SW480 (cell line): ENCODE data around the gene PHACTR2.

ENCODE experiments used
- DNase-seq: peaks from one replicate; pipeline ENCODE4 v3.0.0-alpha.2; 2016; ENCODE audit warnings: low spot score

The PHACTR2 gene

DNA sequence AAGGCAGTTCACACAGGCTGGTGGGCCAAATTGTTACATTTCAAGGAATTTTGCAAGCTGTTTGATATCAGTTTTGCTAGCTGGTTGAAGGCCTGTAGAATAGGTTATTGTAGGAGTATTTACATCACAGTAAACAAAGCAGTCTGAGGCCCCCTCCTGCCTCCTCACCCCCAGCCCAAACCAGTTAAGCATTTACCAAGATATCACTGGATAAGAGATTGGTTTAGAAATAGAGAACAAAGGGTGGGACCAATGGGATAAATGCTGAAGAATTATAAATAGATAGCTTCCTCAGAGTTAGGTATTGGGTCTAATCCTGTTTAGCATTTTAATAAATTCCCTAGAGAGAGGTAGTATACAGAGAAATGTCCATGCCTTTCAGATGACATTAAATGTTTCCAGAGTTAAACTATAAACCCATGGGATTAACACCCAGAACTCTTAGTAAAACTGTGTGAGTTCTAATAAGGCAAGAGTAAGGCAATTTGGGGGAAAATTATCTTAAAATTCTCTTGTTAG, 2.3 kb upstream of the PHACTR2 start:
- no peak for DNase-seq

DNA sequence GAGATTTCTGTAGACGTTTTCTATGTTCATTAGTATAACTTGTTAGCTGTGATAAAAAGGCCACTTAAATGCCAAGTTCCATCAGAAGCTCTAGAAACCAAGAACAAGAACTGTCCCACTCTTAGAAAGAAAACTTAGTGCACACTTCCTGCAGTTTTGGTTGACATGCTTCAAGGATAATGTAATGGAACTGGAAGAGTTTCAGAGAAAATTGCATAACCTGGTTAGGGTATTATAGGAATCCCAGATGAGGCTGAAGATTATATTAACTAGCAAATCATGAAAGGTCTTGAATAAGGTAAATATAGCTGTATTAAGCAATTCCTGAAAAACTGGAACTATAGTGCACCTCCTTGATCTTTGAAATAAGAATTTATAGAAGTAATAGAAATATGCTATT, 1.8 kb upstream of the PHACTR2 start:
- no peak for DNase-seq

DNA sequence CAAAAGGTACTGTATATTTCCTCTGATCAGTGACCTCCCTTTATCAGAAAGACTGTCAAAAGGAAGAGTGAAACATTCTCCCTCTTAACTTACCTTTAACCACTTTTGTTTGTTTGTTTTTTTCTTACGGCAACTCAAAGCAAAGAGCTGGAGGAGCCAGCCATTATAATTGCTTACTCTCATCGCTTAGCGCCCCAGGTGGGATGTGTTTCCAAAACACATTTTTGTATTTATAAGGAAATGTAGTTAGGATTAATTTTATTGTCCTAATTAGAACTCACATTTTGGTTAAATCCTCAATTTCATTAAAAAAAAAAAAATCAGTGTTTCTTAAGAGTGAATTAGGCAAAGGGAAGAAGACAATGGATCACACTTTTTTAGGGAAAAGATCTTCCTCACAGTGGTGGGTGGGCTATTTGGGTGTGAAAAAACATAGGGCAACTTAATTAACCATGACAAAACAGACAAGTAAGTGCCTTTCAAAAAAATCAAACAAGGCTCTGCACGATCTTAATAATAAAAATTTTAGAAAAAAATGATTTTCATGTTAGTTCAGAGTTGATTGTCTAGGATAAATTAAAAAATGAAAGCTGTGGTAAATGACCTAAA, 1.2 kb upstream of the PHACTR2 start:
- no peak for DNase-seq

DNA sequence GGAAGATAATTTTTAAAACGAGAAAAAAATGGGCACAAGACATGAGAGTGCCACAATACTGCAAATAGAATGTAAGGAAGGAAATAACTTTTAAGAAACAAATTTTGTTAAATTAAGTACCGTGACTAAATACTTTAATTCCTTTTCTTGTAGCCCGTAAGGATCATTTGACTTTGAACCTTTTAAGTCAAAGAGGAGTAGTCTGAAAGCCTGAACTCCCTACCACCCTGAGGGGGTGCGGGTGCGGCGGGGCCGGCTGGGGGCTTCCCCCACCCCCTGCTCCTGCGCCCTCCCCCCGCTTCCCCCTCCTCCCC, 231 bp upstream of the PHACTR2 start:
- no peak for DNase-seq

DNA sequence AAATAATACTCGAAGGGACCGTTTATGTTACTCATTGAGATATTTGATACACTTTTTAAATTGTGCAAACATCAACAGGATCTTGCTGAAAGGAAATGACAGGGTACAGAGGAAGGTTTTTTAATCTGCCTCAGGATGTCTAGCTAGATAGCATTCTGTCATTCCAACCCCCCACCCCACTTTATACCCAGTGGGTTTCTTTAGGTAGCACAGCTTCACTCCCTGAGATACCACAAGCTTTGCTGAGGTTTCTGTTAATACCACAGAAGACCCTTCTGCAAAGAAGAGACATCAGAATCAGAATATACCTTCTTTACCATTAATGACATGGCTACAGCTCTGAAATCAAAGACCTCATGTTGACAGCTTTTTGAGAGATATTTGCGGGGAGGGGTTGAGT, 1.3 kb downstream of the PHACTR2 start:
- DNase-seq, result no peak

DNA sequence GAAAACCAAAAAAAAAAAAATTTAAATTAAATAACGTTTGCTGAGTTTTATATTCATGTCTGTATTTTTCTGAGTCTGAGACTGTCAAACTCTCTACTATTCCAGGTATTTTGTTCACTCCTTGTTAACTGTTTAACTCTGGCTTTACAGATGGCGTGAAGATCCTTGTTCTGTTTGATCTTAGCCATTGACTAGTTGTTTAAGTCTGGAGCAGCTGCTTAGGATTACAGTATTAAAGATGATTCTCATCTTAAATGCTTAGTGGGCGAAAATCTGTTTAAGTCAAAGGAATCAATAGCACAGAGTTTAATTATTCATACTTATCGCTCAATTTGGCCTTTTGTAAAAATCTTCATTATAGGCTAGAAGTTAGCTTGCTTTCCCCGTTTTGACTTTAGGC, 2.4 kb downstream of the PHACTR2 start:
- no peak for DNase-seq

DNA sequence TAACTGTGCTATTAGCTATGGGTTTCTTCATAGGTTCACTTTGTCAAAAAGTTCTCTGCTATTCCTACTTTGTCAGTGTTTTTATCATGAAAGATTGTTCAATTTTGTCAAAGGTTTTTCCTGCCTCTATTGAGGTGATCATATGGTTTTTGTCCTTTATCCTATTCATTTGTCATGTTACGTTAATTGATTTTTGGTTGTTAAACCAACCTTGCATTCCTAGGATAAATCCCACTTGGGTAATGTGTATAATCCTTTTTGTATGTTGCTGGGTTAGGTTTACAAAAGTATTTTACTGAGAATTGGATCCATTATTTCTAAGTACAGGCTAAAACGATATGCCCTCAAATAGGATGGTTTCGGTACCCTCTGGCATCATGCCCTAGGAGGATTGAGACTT, 5.0 kb downstream of the PHACTR2 start:
- no peak for DNase-seq

DNA sequence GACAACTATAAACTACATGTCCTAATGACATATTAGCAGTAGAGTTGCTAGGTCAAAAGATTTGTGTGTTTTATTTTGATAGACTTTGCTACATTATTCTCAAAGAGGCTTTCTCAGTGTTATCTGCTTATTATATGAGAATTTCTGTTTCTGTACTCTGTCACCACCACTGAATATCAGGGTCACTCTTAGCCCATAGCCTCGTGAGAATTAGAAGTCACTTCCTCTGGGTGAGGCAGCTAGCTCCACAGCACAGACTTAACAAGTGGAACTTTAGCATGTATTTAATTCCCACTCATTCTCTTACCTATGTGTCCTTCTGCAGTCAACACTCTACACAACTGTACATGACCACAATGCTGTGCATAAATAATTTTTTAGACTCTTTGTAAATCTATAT, 6.7 kb downstream of the PHACTR2 start:
- DNase-seq, result no peak

DNA sequence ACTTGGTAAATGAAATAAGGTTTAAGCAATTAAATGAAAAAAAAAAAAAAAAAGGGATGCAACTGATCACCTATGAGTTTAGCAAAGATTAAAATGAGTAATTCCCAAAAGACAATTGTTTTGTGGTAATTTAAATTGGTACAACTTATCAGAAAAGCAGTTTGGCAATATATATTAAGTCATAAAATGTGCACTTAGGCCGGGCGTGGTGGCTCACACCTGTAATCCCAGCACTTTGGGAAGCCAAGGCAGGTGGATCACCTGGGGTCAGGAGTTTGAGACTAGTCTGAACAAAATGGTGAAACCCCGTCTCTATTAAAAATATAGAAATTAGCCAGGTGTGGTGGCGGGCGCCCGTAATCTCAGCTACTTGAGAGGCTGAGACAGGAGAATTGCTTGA, 7.9 kb downstream of the PHACTR2 start:
- no peak for DNase-seq

DNA sequence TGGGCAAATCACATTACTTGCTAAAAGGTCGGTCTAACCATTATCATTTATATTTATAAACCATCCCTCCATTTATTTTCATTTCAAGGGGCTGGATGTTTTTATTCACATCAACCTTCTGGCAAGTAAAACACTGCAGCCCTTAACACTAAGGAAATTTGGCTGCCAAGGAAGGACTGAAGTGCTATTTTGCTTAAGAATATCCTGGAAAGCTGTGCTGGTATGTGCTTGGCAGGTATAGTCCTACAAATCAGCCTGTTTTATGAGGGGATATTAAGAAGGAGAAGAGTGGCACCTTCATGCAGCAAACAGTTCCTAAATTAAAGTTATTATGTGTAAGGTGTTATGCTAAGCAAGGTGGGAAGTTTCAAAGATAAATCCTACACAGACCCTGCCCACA, 9.8 kb downstream of the PHACTR2 start:
- no peak for DNase-seq

DNA sequence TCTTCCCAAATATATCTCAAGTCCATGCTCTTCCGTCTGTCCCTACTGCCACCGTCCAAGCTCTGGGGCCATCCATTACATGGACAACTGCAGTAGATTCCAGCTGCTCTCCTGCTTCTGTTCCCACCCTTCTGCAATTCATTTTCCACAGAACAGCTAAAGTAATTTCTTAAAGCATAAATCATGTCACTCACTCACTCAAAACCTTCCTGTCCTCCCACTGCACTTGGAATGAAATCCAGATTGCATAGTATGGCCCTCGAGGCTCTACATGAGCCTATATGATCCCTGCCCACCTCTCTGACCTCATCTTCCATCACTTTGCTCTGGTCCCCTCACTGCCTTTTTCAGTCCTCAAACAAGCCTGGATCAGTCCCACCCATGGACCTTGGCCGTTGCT, 10.9 kb downstream of the PHACTR2 start:
- DNase-seq, result no peak

DNA sequence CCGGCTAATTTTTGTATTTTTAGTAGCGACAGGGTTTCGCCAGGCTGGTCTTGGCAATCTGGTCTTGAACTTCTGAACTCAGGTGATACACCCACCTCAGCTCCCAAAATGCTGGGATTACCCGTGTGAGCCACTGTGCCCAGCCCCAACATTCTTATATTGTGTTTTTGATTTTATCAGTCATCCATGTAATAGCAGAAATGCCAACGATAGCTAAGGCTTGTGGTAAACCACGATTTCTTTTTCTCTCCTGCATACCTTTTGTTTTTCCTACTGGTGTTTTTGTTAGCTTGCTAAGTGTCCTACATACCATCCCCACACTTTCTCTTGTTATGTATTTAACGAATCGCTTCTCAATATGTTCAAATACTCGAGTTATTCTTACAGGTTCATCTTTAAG, 12.1 kb downstream of the PHACTR2 start:
- no peak for DNase-seq

DNA sequence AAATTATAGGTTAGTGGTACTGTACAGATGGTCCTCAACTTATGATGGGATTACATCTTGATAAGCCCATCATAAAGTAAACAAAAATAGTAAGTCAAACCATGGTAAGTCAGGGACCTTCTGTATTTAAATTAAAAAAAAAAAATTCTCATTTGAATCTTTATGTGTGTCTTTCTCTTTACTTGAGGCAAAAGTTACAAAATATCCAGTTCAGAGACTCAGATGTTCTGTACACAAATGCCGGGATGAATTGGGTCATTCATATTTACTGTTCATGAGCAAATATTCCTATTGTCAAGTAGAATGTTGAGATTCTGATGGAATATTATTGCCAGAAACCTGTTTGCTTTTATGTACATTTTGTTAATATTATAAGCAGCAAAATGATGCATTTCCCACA, 13.4 kb downstream of the PHACTR2 start:
- DNase-seq, result no peak

DNA sequence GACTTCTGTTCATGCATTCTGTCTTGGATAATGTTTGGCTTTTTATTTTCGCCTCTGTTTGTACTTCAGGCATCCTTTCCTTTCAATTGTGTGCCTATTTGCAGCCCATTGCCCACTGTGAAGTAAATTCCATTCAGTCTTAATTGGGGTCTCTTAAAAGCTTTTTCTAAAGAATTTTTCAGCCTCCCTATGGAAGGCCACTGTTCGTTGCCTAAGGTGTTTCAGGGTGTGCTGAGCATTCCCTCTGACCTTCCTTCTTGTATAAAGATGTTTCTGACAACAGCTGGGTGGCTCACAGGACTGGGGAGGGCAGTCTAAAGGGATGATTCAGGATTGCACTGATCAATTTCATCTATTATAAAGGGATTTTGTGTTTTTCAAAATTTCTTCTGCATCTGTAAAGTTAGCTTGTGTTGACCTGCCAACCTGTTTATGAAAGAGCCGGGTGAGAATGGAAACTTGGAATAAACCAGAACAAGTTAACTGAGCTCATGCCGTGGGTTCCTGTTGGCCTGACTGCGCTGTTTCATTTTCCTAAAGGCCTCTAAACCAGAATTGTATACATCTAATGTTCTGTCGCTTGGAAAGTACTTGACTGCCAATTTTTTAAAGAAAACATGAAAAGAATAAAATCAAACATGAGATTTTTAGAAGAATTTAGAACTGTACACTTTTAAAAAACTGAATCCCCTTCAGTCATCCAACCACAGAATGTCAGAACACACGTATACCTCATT, 14.3 kb downstream of the PHACTR2 start:
- no peak for DNase-seq

DNA sequence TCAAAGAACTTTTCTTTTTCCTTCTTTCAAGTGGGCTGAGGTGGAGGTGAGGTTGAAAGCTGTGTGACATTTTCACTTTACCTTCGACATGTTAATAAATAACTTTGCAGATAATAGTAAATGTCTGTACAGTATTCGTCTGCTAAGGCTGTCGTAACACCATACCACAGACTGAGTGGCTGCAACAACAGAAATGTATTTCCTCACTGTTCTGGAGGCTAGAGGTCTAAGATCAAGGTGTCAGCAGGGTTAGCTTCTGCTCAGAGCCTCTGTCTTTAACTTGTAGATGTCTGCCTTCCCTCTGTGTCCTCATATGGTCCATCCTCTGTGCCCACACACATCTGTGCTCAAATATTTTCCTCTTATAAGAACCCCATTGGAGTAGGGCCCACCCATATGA, 14.9 kb downstream of the PHACTR2 start:
- DNase-seq, result no peak

DNA sequence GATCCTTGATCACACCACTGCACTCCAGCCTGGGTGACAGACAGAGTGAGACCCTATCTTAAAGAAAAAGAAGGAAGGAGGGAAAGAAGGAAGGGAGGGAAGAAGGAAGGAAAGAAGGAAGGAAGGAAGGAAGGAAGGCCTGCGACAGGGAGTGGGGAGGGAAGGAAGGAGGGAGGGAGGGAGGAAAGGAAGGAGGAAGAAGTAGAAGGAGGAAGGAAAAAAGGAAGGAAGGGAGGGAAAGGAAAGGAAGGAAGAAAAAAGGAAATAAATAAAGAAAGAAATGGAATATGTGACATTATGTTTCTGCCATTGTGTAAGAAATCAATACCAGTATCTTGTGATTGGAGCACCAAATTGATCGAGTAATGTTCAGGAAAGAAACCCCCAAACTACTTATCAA, 16.2 kb downstream of the PHACTR2 start:
- DNase-seq, result no peak

DNA sequence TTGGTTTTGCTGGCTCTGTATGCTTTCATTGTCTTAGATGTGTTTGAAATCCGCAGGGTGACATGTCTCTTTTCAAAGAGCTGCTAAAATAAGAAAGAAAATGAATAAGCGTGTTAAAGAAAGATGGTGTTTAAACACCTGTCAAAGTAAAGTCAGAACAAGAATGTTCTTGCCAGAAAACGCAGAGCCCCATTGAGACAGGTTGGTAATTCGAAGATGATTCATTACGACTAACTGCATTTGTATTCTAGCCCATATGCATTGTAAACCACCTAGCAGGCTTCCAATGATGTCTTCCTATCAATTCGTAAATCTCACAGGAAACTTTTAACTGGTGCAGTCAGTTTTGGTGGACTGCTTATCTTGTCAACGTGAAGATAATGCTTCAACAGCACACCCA, 16.8 kb downstream of the PHACTR2 start:
- no peak for DNase-seq

DNA sequence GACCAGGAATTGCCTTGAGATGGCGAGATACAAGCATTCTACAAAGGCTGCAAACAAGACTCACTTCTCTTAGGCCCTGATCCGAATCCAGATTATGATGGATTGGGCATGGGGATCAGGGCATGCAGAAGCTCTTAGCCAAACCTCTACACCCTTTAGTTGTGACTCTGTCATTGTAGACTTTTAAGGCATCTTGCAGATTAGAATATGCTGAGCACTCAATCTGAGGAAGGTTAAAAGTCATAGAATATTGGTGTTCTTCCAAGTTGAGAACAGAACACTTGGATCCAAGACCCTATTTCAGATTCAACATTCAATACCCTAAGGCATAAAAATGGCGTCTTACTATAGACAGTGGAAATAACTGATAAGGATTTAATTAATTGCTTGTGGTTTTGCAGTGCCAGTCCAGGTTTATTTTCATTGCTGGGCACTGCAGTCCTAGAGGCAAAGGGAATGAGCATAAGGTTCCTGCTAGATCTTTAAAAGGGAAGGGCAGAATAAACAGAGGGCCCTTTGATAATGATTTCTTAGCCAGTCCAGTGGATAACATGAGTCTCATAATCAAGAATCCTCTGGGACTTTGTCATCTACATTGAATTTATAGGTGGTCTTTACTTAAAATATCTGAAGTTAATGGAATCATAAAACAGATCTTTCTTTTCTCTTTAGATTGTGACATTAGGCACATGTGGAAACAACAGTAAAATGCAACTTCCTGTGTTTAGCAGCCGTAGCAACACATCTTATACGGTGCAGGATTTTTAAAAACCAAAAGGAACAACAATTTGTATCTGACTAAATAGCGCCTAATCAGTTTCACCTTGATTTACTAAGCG, 17.6 kb downstream of the PHACTR2 start:
- no peak for DNase-seq

DNA sequence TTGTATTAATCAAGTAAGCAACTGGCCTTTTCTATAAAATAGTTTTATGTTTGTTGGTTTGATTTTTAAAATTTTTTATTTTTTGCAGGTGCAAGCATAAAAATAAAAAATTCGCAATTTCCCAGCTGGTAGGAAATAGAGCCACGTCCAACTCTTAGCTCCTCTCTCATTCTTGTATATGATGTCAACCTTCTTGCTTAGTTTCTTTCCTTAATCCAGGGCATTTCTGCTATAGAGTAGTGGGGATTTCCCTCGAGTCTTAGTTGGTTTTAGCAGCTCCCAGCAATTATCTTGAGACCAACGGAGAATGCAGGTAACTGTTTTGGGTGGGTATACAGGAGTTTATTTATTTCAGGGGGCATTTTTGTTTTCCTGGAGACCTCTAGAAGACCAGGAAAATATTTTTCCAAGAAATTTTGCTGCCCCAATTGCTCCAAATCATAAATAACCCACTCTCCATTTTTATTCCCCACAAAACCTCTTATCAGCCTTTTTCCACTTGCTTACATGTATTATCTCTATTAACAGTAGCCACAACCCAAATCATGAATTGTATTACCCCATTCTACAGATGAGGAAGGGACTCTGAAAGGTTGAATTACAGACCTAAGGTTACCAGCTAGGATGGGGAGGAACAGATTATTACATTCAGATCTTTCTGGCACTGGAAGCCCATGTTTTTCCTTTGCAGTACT, 18.4 kb downstream of the PHACTR2 start:
- DNase-seq, result no peak

DNA sequence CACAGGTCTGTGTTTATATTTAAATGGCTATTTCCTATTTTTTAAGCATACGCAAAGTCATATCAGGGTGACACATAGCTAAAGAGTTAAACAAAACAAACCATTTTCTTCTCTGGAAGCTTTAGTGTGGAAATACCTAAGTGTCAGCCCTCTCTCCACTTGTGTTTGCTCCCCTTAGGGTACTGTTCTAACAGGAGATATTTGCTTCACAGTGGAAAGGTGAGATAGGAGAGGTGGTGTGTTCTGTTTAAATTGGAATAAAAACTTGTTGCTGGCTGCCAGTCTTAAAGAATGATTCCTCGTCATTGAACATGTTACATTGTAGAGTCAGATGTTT, 18.9 kb downstream of the PHACTR2 start:
- no peak for DNase-seq

DNA sequence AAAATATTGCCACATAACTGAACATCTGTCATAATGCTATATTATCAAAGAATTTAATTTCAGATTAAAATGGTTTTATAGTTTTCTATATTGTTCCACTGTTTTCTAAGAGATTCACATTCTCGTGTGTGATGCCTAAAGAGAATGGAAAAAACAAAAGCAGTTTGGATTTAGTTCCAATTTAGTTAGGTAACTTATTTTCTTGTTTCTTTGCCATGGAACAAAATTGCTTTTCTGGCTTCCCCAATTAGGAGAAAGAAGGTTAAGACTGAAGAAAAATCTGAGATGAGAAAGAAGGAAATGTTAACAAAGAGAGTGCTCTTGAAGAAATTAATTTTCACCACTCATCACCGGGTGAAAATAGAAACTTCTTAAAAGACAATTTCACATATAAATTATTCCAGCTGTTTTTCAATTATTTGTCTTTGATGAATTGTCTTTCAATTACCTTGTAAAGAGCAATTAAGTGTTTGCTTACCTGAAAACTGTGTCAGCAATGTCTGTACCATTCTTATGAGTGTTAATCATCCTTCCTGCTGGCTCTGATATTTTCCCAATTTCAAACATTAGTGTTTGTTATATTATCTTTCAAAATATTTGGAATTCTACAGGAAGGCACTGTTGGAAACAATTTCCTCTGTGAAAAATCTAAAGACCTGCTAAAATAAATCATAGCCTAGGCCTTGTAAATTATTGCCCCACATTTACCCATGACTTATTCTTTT, 19.5 kb downstream of the PHACTR2 start:
- DNase-seq, result no peak

DNA sequence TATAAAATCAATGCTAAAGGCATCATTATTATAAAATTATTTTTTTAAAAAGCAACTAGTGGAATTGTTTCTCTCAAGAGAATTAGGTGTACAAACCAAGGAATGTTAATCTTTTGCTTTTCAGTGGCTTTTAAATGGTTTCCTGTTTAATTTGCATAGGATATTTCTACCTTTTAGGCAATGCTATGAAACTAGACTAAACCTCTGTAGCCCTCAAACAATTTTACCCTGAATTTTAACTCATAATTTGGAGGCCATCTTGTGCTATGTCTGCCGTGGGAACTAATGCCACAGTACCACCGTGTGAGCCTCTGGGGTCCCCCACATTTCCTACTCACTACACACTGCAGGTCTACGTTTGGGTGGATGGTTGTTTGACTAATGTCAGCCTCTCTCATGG, 20.6 kb downstream of the PHACTR2 start:
- DNase-seq, result no peak
